Right atrium auricular region (tissue), 2 donors: ENCODE measurements around the gene HSF2BP. TPM values are rescaled to one million over a fixed set of nuclear protein-coding genes. Genes with fewer than 3 reads are reported as not detected.

Source experiments
- DNase-seq: peaks from one replicate; pipeline ENCODE4 v3.0.0-alpha.2; 2019; ENCODE audit warnings: low spot score
- H3K27ac ChIP-seq, 2 donors: fragments of 200-600 bp; sonication (generic); 1 replicate in 1 of 2; 2 replicates in 1 of 2; pipeline ENCODE4 v1.5.1; 2016 to 2019
- H3K27me3 ChIP-seq, 2 donors: fragments of 200-600 bp; sonication (generic); one replicate each; pipeline versions ENCODE4 v1.5.1 to v1.6.0; 2017 to 2019
- H3K36me3 ChIP-seq: fragments of 200-600 bp; sonication (generic); one replicate; pipeline ENCODE4 v1.5.1; 2016
- H3K4me1 ChIP-seq, 2 donors: fragments of 200-600 bp; sonication (generic); one replicate each; pipeline versions ENCODE4 v1.5.1 to v1.6.0; 2017 to 2019
- H3K4me3 ChIP-seq, 2 donors: fragments of 200-600 bp; sonication (generic); 1 replicate in 1 of 2; 2 replicates in 1 of 2; pipeline ENCODE4 v1.5.1; 2017 to 2019; ENCODE audit warnings: mild to moderate bottlenecking in 1 of 2, moderate library complexity in 1 of 2
- H3K9me3 ChIP-seq, 2 donors: fragments of 200-600 bp; sonication (generic); one replicate each; pipeline ENCODE4 v1.5.1; 2019
- CTCF ChIP-seq, 2 donors: fragments of 200-600 bp; sonication (generic); IDR thresholded peaks; one replicate each; pipeline ENCODE4 v1.5.1; 2019; ENCODE audit warnings: antibody characterized with exemption in 2 of 2
- total RNA-seq, 2 donors: library from RNA; depleted of rRNA; stranded (reverse); fragments of >200 nt; gene quantifications; one replicate each; pipeline ENCODE4 v1.1.0, GENCODE V29; 2016

HSF2BP gene
- total RNA-seq, 2 donors from 2014 or later = 0.44 to 0.67 TPM

DNA sequence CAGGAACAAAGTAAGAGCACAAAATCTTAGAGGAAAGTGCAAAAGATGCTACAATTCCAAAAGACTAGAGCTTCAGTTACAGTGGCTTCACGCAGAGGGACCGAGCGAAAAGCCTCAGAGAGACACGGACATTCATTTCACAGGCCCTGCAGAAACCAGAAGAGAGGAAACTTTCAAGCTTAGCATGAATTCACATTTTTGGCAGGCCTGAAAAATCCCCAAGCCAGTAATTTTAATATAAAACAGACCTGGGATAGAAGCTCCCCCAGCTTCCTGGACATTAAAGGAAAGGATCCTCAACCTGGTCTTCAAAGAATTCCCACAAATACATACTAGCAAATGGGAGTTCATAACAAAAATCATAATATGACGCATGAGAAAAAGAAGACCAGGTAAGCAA, 66.2 kb downstream of the HSF2BP start:
- no peak for DNase-seq
- no peaks in the 10 kb centered on the region for H3K27me3 ChIP-seq
- no peak overlapping the region for H3K4me3 ChIP-seq
- H3K4me1 ChIP-seq = no peaks in the 10 kb centered on the region
- H3K36me3 ChIP-seq = no peaks in the 10 kb centered on the region
- no peak for TF ChIP-seq CTCF (IDR thresholded peaks at IDR 0.05)
- no peaks in the 10 kb centered on the region for H3K9me3 ChIP-seq
- no peak overlapping the region for H3K27ac ChIP-seq

DNA sequence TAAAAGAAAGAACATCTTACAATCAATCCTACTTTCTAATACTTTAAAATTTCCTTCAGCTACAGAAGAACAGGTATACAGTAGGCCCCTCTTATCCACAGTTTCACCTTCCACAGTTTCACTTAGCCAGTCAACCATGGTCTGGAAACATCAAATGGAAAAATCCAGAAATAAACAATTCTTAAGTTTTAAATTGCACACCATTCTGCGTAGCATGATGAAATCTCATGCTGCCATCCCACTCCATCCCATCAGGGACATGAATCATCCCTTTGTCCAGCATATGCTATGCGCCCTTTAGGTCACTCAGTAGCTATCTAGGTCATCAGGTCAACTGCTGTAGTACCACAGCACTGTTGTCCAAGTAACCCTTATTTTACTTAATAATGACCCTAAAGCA, 67.7 kb downstream of the HSF2BP start:
- Histone ChIP-seq H3K4me1 (peaks cover 0 to 7% of the 10 kb centered on the region in 2 donors), H3K27me3 (no peaks in the 10 kb centered on the region), H3K4me3 (no peak overlapping the region), H3K9me3 (no peaks in the 10 kb centered on the region), H3K27ac (no peak overlapping the region), H3K36me3 (no peaks in the 10 kb centered on the region)
- DNase-seq = no peak
- TF ChIP-seq CTCF (IDR thresholded peaks at IDR 0.05) = no peak

DNA sequence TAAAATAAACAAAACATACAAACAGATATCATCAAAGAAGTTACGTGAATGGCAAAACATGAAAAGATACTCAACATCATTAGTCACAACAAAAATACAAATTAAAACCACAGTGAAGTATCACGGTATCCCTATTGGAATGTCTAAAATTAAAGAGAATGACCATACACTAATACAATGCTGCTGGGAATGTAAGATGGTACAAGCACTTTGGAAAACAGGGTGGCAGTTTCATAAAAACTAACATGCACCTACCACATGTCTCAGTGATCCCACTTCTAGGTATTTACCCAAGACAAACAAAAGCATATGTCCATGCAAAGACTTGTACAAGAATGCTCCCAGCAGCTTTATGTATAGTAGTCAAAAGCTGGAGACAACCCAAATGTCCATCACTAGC, 69.1 kb downstream of the HSF2BP start:
- DNase-seq = no peak
- no peak for TF ChIP-seq CTCF (IDR thresholded peaks at IDR 0.05)
- no peaks in the 10 kb centered on the region for H3K9me3 ChIP-seq
- H3K4me3 ChIP-seq = no peak overlapping the region
- H3K27me3 ChIP-seq = no peaks in the 10 kb centered on the region
- peaks cover 0 to 21% of the 10 kb centered on the region in 2 donors for H3K4me1 ChIP-seq
- no peak overlapping the region for H3K27ac ChIP-seq
- H3K36me3 ChIP-seq = no peaks in the 10 kb centered on the region

GRCh38 chr21:43588957-43589356, 70.3 kb downstream of the HSF2BP start:
- H3K9me3 ChIP-seq = no peaks in the 10 kb centered on the region
- TF ChIP-seq CTCF (IDR thresholded peaks at IDR 0.05) = no peak
- peaks cover 2 to 23% of the 10 kb centered on the region in 2 donors for H3K4me1 ChIP-seq
- DNase-seq = no peak
- H3K27me3 ChIP-seq = no peaks in the 10 kb centered on the region
- H3K36me3 ChIP-seq = no peaks in the 10 kb centered on the region
- no peak overlapping the region for H3K27ac ChIP-seq
- H3K4me3 ChIP-seq = no peak overlapping the region

GRCh38 chr21:43585924-43586413, 73.3 kb downstream of the HSF2BP start:
- Histone ChIP-seq H3K27ac (peak overlapping the region; percentile 79 to 83), H3K9me3 (no peaks in the 10 kb centered on the region), H3K36me3 (no peaks in the 10 kb centered on the region), H3K4me1 (peaks cover 2 to 23% of the 10 kb centered on the region in 2 donors), H3K27me3 (no peaks in the 10 kb centered on the region), H3K4me3 (no peak overlapping the region)
- peak; percentile 91 for DNase-seq
- no peak for TF ChIP-seq CTCF (IDR thresholded peaks at IDR 0.05)

DNA sequence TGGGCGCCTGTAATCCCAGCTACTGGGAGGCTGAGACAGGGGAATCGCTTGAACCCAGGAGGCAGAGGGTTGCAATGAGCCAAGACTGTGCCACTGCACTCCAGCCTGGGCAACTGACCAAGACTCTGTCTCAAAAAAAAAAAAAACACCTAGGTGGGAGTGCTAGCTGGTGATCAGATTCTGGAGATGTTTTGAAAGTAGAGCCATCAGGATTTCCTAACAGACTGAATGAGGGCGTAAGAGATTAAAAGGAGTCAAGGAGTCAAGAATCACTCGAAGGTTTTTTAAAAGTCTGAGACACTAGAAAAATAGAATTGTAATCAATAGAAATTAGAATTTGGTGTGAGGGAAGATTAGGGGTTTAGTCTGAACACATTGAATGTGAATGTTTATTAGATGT, 73.8 kb downstream of the HSF2BP start:
- Histone ChIP-seq H3K4me3 (no peak overlapping the region), H3K9me3 (no peaks in the 10 kb centered on the region)

More for the DNA sequence above, 73.8 kb downstream of the HSF2BP start:
- no peaks in the 10 kb centered on the region for H3K36me3 ChIP-seq
- TF ChIP-seq CTCF (IDR thresholded peaks at IDR 0.05) = no peak
- H3K27me3 ChIP-seq = no peaks in the 10 kb centered on the region
- H3K4me1 ChIP-seq = peaks cover 2 to 23% of the 10 kb centered on the region in 2 donors
- no peak for DNase-seq
- H3K27ac ChIP-seq = peak overlapping the region; percentile 79 to 83
